SK-N-SH treated with all-trans-retinoic acid at 6 μM for 48 hours (cell line): ENCODE data around the gene KCNK15.
A peak's percentile ranks its signal among the peaks of the same experiment; 100 is the strongest.
"Not testable (repeated sequence)": the region's sequence is repeated elsewhere in the genome, so short reads cannot be mapped to it uniquely, and the experiment has no call there.

Experiments
- ATAC-seq: fragments of 200-7000 bp; cut with Tn5 transposase; 3 replicates; pipeline ENCODE4 v1.9.1; 2020; ENCODE audit warnings: mild to moderate bottlenecking, moderate library complexity
- ARNTL ChIP-seq: fragments of 450-650 bp; formaldehyde crosslinking; IDR thresholded peaks from 2 replicates; pipeline ENCODE4 v1.5.0; 2020; ENCODE audit warnings: low read depth, mild to moderate bottlenecking, moderate library complexity, borderline replicate concordance
- BACH2 ChIP-seq: fragments of 250-450 bp; sonication (Bioruptor Pico); IDR thresholded peaks from 2 replicates; pipeline ENCODE4 v1.9.0; 2021; ENCODE audit warnings: mild to moderate bottlenecking, borderline replicate concordance
- CREB5 ChIP-seq: fragments of 250-450 bp; sonication (Bioruptor Pico); IDR thresholded peaks from 2 replicates; pipeline ENCODE4 v1.5.1; 2020; ENCODE audit warnings: low read depth, mild to moderate bottlenecking, moderate library complexity
- CSDC2 ChIP-seq: fragments of 250-450 bp; sonication (Bioruptor Pico); IDR thresholded peaks from 2 replicates; pipeline ENCODE4 v1.5.0; 2020; ENCODE audit warnings: mild to moderate bottlenecking, moderate library complexity
- CSRNP3 ChIP-seq: fragments of 250-450 bp; sonication (Bioruptor Pico); IDR thresholded peaks from 2 replicates; pipeline ENCODE4 v1.5.1; 2021; ENCODE audit warnings: mild to moderate bottlenecking, moderate library complexity
- GLIS3 ChIP-seq: fragments of 250-450 bp; sonication (Bioruptor Pico); IDR thresholded peaks from 2 replicates; pipeline ENCODE4 v1.5.0; 2020; ENCODE audit warnings: mild to moderate bottlenecking, moderate library complexity
- ISL1 ChIP-seq: fragments of 250-450 bp; sonication (Bioruptor Pico); IDR thresholded peaks from 2 replicates; pipeline ENCODE4 v2.1.2; 2022; ENCODE audit warnings: mild to moderate bottlenecking, moderate library complexity
- OSR1 ChIP-seq: fragments of 250-450 bp; sonication (Bioruptor Pico); IDR thresholded peaks from 2 replicates; pipeline ENCODE4 v1.8.0; 2022; ENCODE audit warnings: moderate library complexity, mild to moderate bottlenecking, inconsistent platforms
- PPARA ChIP-seq: fragments of 250-450 bp; sonication (Bioruptor Pico); IDR thresholded peaks from 2 replicates; pipeline ENCODE4 v1.5.0; 2020; ENCODE audit warnings: mild to moderate bottlenecking, borderline replicate concordance
- RARB ChIP-seq: fragments of 250-450 bp; sonication (Bioruptor Pico); IDR thresholded peaks from 2 replicates; pipeline ENCODE4 v1.8.0; 2021; ENCODE audit warnings: mild to moderate bottlenecking, moderate library complexity
- SNAI2 ChIP-seq: fragments of 250-450 bp; sonication (Bioruptor Pico); IDR thresholded peaks from 2 replicates; pipeline ENCODE4 v1.5.0; 2020; ENCODE audit warnings: mild to moderate bottlenecking, moderate library complexity
- TCF4 ChIP-seq: fragments of 250-450 bp; sonication (Bioruptor Pico); IDR thresholded peaks from 2 replicates; pipeline ENCODE4 v1.8.0; 2021; ENCODE audit warnings: mild to moderate bottlenecking, moderate library complexity, borderline replicate concordance
- TSHZ2 ChIP-seq: fragments of 250-450 bp; sonication (Bioruptor Pico); IDR thresholded peaks from 2 replicates; pipeline ENCODE4 v1.5.0; 2020; ENCODE audit warnings: mild to moderate bottlenecking, moderate library complexity
- ZC3H10 ChIP-seq: fragments of 250-450 bp; sonication (Bioruptor Pico); IDR thresholded peaks from 2 replicates; pipeline ENCODE4 v1.5.1; 2021; ENCODE audit warnings: mild to moderate bottlenecking, moderate library complexity
- ZFP3 ChIP-seq: fragments of 250-450 bp; sonication (Bioruptor Pico); IDR thresholded peaks from 2 replicates; pipeline ENCODE4 v1.5.0; 2020; ENCODE audit warnings: mild to moderate bottlenecking, moderate library complexity
- ZFP30 ChIP-seq: fragments of 450-650 bp; formaldehyde crosslinking; IDR thresholded peaks from 2 replicates; pipeline ENCODE4 v1.5.0; 2022; ENCODE audit warnings: mild to moderate bottlenecking, moderate library complexity
- ZNF565 ChIP-seq: fragments of 450-650 bp; formaldehyde crosslinking; conservative IDR thresholded peaks from 2 replicates; pipeline ENCODE4 v1.5.0; 2020; ENCODE audit warnings: low read depth, mild to moderate bottlenecking, moderate library complexity
- ZNF70 ChIP-seq: fragments of 450-650 bp; formaldehyde crosslinking; IDR thresholded peaks from 2 replicates; pipeline ENCODE4 v1.5.0; 2020; ENCODE audit warnings: mild to moderate bottlenecking, moderate library complexity
- ZNF8 ChIP-seq: fragments of 450-650 bp; formaldehyde crosslinking; IDR thresholded peaks from 2 replicates; pipeline ENCODE4 v1.5.0; 2020; ENCODE audit warnings: mild to moderate bottlenecking, moderate library complexity
- TF ChIP-seq, protein P1 (sequence below): fragments of 250-450 bp; sonication (Bioruptor Pico); IDR thresholded peaks from 2 replicates; pipeline ENCODE4 v1.8.0; 2021; ENCODE audit warnings: low read depth, mild to moderate bottlenecking, moderate library complexity, borderline replicate concordance
- TF ChIP-seq, protein P2 (sequence below): fragments of 250-450 bp; sonication (Bioruptor Pico); IDR thresholded peaks from 2 replicates; pipeline ENCODE4 v1.8.0; 2020; ENCODE audit warnings: mild to moderate bottlenecking, moderate library complexity, borderline replicate concordance

KCNK15 gene

DNA sequence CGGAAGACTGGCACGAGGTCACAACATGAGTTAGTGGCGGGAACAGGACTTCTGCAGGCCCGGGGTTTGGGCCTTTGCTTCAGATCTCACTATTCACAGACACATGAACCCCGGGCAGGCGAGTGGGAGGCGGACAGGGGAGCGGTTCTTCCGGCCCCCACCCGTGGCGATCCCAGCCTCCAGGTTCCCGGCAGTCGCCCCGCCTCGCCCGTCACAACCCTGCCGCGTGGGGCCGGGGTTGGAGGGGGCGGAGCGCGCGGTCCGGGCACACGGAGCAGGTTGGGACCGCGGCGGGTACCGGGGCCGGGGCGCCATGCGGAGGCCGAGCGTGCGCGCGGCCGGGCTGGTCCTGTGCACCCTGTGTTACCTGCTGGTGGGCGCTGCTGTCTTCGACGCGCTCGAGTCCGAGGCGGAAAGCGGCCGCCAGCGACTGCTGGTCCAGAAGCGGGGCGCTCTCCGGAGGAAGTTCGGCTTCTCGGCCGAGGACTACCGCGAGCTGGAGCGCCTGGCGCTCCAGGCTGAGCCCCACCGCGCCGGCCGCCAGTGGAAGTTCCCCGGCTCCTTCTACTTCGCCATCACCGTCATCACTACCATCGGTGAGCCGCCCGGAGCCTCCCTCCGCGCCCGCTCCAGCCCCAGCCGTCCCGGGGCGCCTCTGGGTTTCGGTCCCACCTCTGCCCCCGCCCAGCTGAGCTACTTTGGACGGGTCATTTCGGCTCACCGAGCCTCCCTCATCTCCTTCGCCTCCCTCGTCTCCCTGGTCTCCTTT is at the start of gene KCNK15:
Gene KCNK15 (plus strand): TSS at position 268 of the 769 bp plus-strand sequence. CDS start 46 bp downstream, at position 314.
- peak; percentile 45 for ATAC-seq

GRCh38 chr20:44696315-44696714 is 49.4 kb upstream of the KCNK15 start:
- TF ChIP-seq PPARA (CRISPR knock-in tag) (no peak), ZFP3 (CRISPR knock-in tag) (no peak), OSR1 (CRISPR knock-in tag) (no peak), TCF4 (no peak), ISL1 (CRISPR knock-in tag) (no peak), ZC3H10 (CRISPR knock-in tag) (no peak)
- no peak for ATAC-seq

More for the DNA sequence above, at the start of gene KCNK15:
- TF ChIP-seq TCF4 (no peak), GLIS3 (no peak), ZNF70 (CRISPR knock-in tag) (no peak), ZNF8 (CRISPR knock-in tag) (no peak), OSR1 (CRISPR knock-in tag) (no peak), CREB5 (CRISPR knock-in tag) (no peak), ARNTL (CRISPR knock-in tag) (no peak), ZC3H10 (CRISPR knock-in tag) (no peak), CSRNP3 (no peak)
- TF ChIP-seq, protein P1, sequence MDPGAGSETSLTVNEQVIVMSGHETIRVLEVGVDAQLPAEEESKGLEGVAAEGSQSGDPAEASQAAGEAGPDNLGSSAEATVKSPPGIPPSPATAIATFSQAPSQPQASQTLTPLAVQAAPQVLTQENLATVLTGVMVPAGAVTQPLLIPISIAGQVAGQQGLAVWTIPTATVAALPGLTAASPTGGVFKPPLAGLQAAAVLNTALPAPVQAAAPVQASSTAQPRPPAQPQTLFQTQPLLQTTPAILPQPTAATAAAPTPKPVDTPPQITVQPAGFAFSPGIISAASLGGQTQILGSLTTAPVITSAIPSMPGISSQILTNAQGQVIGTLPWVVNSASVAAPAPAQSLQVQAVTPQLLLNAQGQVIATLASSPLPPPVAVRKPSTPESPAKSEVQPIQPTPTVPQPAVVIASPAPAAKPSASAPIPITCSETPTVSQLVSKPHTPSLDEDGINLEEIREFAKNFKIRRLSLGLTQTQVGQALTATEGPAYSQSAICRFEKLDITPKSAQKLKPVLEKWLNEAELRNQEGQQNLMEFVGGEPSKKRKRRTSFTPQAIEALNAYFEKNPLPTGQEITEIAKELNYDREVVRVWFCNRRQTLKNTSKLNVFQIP = no peak

GRCh38 chr20:44697041-44697440 is 48.6 kb upstream of the KCNK15 start:
- ATAC-seq = not testable (repeated sequence)

DNA sequence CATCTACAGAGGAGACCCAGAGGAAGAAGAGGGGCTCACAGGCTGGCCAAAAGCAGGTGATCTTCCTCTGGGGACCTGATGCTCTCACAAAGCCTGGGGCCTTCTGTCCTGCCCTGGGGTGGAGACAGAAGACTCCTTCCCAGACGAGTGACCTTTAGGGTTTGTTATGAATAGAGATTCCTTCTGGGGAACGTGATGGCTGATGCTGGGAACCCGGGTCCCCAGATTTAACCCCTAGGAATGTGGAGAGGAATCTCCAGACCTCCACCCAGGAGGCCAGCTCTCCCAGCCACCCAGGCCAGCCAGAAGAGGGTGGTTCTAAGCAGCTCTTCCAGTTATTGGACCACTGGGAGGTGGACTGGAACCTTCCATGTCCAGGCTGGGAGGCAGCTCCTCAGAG is 47.3 kb upstream of the KCNK15 start:
- TF ChIP-seq ZNF565 (no peak), RARB (CRISPR knock-in tag) (no peak), PPARA (CRISPR knock-in tag) (no peak), CSRNP3 (no peak), BACH2 (CRISPR knock-in tag) (no peak), ZNF70 (CRISPR knock-in tag) (no peak), ARNTL (CRISPR knock-in tag) (no peak), SNAI2 (no peak), ZNF8 (CRISPR knock-in tag) (no peak), CREB5 (CRISPR knock-in tag) (no peak), TSHZ2 (CRISPR knock-in tag) (no peak), ZFP30 (CRISPR knock-in tag) (no peak), CSDC2 (CRISPR knock-in tag) (no peak)
- TF ChIP-seq, protein P2, sequence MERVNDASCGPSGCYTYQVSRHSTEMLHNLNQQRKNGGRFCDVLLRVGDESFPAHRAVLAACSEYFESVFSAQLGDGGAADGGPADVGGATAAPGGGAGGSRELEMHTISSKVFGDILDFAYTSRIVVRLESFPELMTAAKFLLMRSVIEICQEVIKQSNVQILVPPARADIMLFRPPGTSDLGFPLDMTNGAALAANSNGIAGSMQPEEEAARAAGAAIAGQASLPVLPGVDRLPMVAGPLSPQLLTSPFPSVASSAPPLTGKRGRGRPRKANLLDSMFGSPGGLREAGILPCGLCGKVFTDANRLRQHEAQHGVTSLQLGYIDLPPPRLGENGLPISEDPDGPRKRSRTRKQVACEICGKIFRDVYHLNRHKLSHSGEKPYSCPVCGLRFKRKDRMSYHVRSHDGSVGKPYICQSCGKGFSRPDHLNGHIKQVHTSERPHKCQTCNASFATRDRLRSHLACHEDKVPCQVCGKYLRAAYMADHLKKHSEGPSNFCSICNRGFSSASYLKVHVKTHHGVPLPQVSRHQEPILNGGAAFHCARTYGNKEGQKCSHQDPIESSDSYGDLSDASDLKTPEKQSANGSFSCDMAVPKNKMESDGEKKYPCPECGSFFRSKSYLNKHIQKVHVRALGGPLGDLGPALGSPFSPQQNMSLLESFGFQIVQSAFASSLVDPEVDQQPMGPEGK (CRISPR knock-in tag) = no peak
- no peak for ATAC-seq
